ENCODE measurements around the gene TLE6.
"Not testable (repeated sequence)": the region's sequence is repeated elsewhere in the genome, so short reads cannot be mapped to it uniquely, and the experiment has no call there.

The TLE6 gene

GRCh38 chr19:2977001-2977745 is at the start of gene TLE6:
TSS of gene TLE6 (plus strand) at chr19:2977564. CDS start at chr19:2978234, 670 bp downstream.
- DNase-seq = peak; percentile 86 to 90

GRCh38 chr19:2933490-2933910 is 43.9 kb upstream of the TLE6 start:
- DNase-seq = no peak

GRCh38 chr19:2935863-2936262 is 41.5 kb upstream of the TLE6 start:
- DNase-seq = not testable (repeated sequence)

GRCh38 chr19:2942928-2943640 is 34.3 kb upstream of the TLE6 start:
- DNase-seq = no peak

- DNase-seq = no peak
These were observed 33.0 kb upstream of the TLE6 start for GRCh38 chr19:2944403-2944774.

GRCh38 chr19:2944775-2945574 is 32.4 kb upstream of the TLE6 start, which contains the start of gene ZNF77:
TSS of gene ZNF77 (minus strand) at chr19:2944971. CDS start at chr19:2944840, 131 bp downstream.
- DNase-seq = peak; percentile 99

- no peak for DNase-seq
These were observed 31.7 kb upstream of the TLE6 start for GRCh38 chr19:2945575-2946184.

- peak; percentile 33 to 61 for DNase-seq
These were observed 27.5 kb upstream of the TLE6 start for GRCh38 chr19:2949939-2950285.

GRCh38 chr19:2950286-2951124 is 26.9 kb upstream of the TLE6 start:
- DNase-seq = peak; percentile 98 to 99

- DNase-seq = no peak
These were observed 24.3 kb upstream of the TLE6 start for GRCh38 chr19:2952953-2953481.

GRCh38 chr19:2957160-2957559 is 20.2 kb upstream of the TLE6 start:
- no peak for DNase-seq

GRCh38 chr19:2960120-2960519 is 17.2 kb upstream of the TLE6 start:
- DNase-seq = no peak

GRCh38 chr19:2962018-2962670 is 15.2 kb upstream of the TLE6 start:
- peak; percentile 71 to 83 for DNase-seq

- DNase-seq = no peak
These were observed 14.2 kb upstream of the TLE6 start for GRCh38 chr19:2963122-2963521.

GRCh38 chr19:2963631-2964030 is 13.7 kb upstream of the TLE6 start:
- DNase-seq = not testable (repeated sequence)

GRCh38 chr19:2964874-2965273 is 12.5 kb upstream of the TLE6 start:
- DNase-seq = no peak

GRCh38 chr19:2967972-2968371 is 9.4 kb upstream of the TLE6 start:
- DNase-seq = no peak

GRCh38 chr19:2969104-2969504 is 8.3 kb upstream of the TLE6 start:
- DNase-seq = no peak

GRCh38 chr19:2970201-2970835 is 7.0 kb upstream of the TLE6 start:
- no peak for DNase-seq

- no peak for DNase-seq
These were observed 4.1 kb upstream of the TLE6 start for GRCh38 chr19:2973229-2973628.
